ENCODE results near the gene PLAU.
"Not testable (repeated sequence)": the region's sequence is repeated elsewhere in the genome, so short reads cannot be mapped to it uniquely, and the experiment has no call there.

Gene PLAU

DNA sequence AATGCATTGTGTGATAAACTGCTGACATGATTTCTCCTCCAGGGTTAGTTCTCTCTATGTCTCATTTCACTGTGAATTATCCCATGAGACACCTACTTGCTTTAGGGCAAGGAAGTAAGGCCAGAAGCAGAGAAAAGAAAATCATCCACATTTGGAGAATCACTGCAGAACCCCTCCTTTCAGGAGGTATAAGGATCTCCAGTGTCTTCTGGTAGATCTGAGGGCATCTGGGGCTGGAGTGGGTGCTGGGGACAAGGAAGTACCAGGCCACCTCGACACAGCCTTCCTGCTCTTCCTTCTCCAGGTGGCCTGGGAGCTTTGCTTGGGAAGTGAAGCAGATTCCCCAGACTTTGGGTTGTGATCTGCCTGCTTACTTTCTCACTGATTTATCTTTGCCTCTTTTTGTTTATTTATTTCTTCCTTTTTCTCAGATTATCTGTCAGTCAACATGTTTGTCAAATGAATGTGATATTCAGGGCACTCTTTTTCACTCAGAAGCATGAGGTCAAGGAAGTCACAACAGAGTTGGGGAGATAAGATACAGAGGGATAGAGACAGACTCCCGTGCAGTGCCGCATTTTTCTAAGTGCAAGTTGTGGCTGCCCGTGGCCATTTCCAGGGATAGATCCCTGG is 24.2 kb upstream of the PLAU start:
- Histone ChIP-seq H3K27ac (peak overlapping the region; percentile 65), H3K27me3 (replicated peaks) (no peaks in the 10 kb centered on the region), H3K4me3 (ENCODE audit: low read depth, low read length) (no peak overlapping the region), H3K36me3 (replicated peaks) (no peaks in the 10 kb centered on the region)
- DNase-seq = no peak
- TF ChIP-seq, protein P1, sequence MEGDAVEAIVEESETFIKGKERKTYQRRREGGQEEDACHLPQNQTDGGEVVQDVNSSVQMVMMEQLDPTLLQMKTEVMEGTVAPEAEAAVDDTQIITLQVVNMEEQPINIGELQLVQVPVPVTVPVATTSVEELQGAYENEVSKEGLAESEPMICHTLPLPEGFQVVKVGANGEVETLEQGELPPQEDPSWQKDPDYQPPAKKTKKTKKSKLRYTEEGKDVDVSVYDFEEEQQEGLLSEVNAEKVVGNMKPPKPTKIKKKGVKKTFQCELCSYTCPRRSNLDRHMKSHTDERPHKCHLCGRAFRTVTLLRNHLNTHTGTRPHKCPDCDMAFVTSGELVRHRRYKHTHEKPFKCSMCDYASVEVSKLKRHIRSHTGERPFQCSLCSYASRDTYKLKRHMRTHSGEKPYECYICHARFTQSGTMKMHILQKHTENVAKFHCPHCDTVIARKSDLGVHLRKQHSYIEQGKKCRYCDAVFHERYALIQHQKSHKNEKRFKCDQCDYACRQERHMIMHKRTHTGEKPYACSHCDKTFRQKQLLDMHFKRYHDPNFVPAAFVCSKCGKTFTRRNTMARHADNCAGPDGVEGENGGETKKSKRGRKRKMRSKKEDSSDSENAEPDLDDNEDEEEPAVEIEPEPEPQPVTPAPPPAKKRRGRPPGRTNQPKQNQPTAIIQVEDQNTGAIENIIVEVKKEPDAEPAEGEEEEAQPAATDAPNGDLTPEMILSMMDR (IDR thresholded peaks at IDR 0.05; ENCODE audit: low read depth, low read length, missing control alignments) = no peak
- in situ Hi-C loops (cut with HindIII; ENCODE audit: low pct_ligation_motif_present, low sequenced_read_pairs) = no loop called here

GRCh38 chr10:73887294-73888039 is 23.5 kb upstream of the PLAU start:
- Histone ChIP-seq H3K4me3 (ENCODE audit: low read depth, low read length) (no peak overlapping the region), H3K36me3 (replicated peaks) (no peaks in the 10 kb centered on the region), H3K27me3 (replicated peaks) (no peaks in the 10 kb centered on the region), H3K27ac (peak overlapping the region; percentile 65)
- DNase-seq = peak; percentile 72
- in situ Hi-C loops (cut with HindIII; ENCODE audit: low pct_ligation_motif_present, low sequenced_read_pairs) = no loop called here
- TF ChIP-seq, protein P1 (IDR thresholded peaks at IDR 0.05; ENCODE audit: low read depth, low read length, missing control alignments) = peak; percentile 17

GRCh38 chr10:73888514-73888913 is 22.4 kb upstream of the PLAU start:
- in situ Hi-C loops (cut with HindIII; ENCODE audit: low pct_ligation_motif_present, low sequenced_read_pairs) = no loop called here
- Histone ChIP-seq H3K36me3 (replicated peaks) (no peaks in the 10 kb centered on the region), H3K27ac (peak overlapping the region; percentile 65), H3K4me3 (ENCODE audit: low read depth, low read length) (no peak overlapping the region), H3K27me3 (replicated peaks) (no peaks in the 10 kb centered on the region)
- DNase-seq = no peak
- TF ChIP-seq, protein P1 (IDR thresholded peaks at IDR 0.05; ENCODE audit: low read depth, low read length, missing control alignments) = no peak

- H3K27ac ChIP-seq = peak overlapping the region; percentile 65
- no peak overlapping the region for H3K4me3 ChIP-seq (ENCODE audit: low read depth, low read length)
- peak; percentile 45 for DNase-seq
- in situ Hi-C loops (cut with HindIII; ENCODE audit: low pct_ligation_motif_present, low sequenced_read_pairs) = no loop called here
- TF ChIP-seq, protein P1 (IDR thresholded peaks at IDR 0.05; ENCODE audit: low read depth, low read length, missing control alignments) = no peak
- no peaks in the 10 kb centered on the region for H3K27me3 ChIP-seq (replicated peaks)
- H3K36me3 ChIP-seq (replicated peaks) = no peaks in the 10 kb centered on the region
Observed at GRCh38 chr10:73889014-73889413, 21.9 kb upstream of the PLAU start.

DNA sequence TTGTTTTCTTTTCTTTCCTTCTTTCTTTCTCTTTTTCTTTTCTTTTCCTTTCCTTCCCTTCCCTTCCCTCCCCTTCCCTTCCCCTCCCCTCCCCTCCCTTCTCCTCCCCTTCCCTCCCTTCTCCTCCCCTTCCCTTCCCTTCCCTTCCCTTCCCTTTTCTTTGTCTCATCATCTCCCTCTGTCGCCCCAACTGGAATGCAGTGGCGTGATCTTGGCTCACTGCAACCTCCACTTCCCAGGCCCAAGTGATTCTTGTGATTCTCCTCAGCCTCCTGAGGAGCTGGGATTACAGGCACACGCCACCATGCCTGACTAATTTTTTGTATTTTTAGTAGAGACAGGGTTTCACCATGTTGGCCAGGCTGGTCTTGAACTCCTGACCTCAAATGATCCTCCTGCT is 21.5 kb upstream of the PLAU start:
- H3K27ac ChIP-seq; in situ Hi-C loops (cut with HindIII; ENCODE audit: low pct_ligation_motif_present, low sequenced_read_pairs): not testable (repeated sequence)

GRCh38 chr10:73890261-73890660 is 20.7 kb upstream of the PLAU start:
- no peaks in the 10 kb centered on the region for H3K27me3 ChIP-seq (replicated peaks)
- TF ChIP-seq, protein P1 (IDR thresholded peaks at IDR 0.05; ENCODE audit: low read depth, low read length, missing control alignments) = no peak
- DNase-seq = no peak
- H3K36me3 ChIP-seq (replicated peaks) = no peaks in the 10 kb centered on the region
- H3K4me3 ChIP-seq (ENCODE audit: low read depth, low read length) = no peak overlapping the region
- H3K27ac ChIP-seq = no peak overlapping the region
- in situ Hi-C loops (cut with HindIII; ENCODE audit: low pct_ligation_motif_present, low sequenced_read_pairs) = no loop called here

More for the DNA sequence above, 21.5 kb upstream of the PLAU start:
- not testable (repeated sequence) for H3K36me3 ChIP-seq (replicated peaks); H3K4me3 ChIP-seq (ENCODE audit: low read depth, low read length); DNase-seq; H3K27me3 ChIP-seq (replicated peaks)

DNA sequence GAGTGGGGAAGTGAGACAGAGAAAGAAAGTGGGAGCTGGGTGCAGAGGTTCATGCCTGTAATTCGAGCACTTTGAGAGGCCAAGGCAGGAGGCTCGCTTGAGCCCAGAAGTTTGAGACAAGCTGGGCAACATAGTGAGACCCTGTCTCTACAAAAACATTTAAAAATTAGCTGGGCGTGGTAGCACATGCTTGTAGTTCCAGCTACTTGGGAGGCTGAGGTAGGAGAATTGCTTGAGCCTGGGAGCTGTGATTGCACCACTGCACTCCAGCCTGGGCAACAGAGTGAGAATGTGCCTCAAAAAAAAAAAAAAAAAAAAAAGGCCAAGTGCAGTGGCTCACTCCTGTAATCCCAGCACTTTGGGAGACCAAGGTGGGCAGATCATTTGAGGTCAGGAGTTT is 20.1 kb upstream of the PLAU start:
- H3K36me3 ChIP-seq (replicated peaks); H3K27me3 ChIP-seq (replicated peaks); H3K27ac ChIP-seq; H3K4me3 ChIP-seq (ENCODE audit: low read depth, low read length); DNase-seq; in situ Hi-C loops (cut with HindIII; ENCODE audit: low pct_ligation_motif_present, low sequenced_read_pairs): not testable (repeated sequence)
